ENCODE results near the gene RAB36.

Gene RAB36

GRCh38 chr22:23108249-23109078 lies 36.8 kb upstream of the RAB36 start:
- DNase-seq (ENCODE audit: low read depth), result no peak

GRCh38 chr22:23109079-23109347 lies 36.3 kb upstream of the RAB36 start:
- no peak for DNase-seq (ENCODE audit: low read depth)

- no peak for DNase-seq (ENCODE audit: low read depth)
Observed at GRCh38 chr22:23109441-23109978, 35.8 kb upstream of the RAB36 start.

GRCh38 chr22:23110190-23110921 lies 34.9 kb upstream of the RAB36 start:
- no peak for DNase-seq (ENCODE audit: low read depth)

- DNase-seq (ENCODE audit: low read depth), result no peak
Observed at GRCh38 chr22:23110922-23111527, 34.3 kb upstream of the RAB36 start.

GRCh38 chr22:23112472-23113012 lies 32.7 kb upstream of the RAB36 start:
- no peak for DNase-seq (ENCODE audit: low read depth)

GRCh38 chr22:23113067-23113846 lies 32.0 kb upstream of the RAB36 start:
- no peak for DNase-seq (ENCODE audit: low read depth)

GRCh38 chr22:23113847-23114720 lies 31.2 kb upstream of the RAB36 start:
- no peak for DNase-seq (ENCODE audit: low read depth)

GRCh38 chr22:23114721-23115020 lies 30.6 kb upstream of the RAB36 start:
- DNase-seq (ENCODE audit: low read depth), result no peak

GRCh38 chr22:23115369-23115768 lies 29.9 kb upstream of the RAB36 start:
- DNase-seq (ENCODE audit: low read depth), result no peak

- no peak for DNase-seq (ENCODE audit: low read depth)
Observed at GRCh38 chr22:23115825-23116494, 29.3 kb upstream of the RAB36 start.

- no peak for DNase-seq (ENCODE audit: low read depth)
Observed at GRCh38 chr22:23116506-23117263, 28.6 kb upstream of the RAB36 start.

- DNase-seq (ENCODE audit: low read depth), result no peak
Observed at GRCh38 chr22:23117275-23117674, 28.0 kb upstream of the RAB36 start.

- DNase-seq (ENCODE audit: low read depth), result no peak
Observed at GRCh38 chr22:23117891-23118646, 27.2 kb upstream of the RAB36 start.

- no peak for DNase-seq (ENCODE audit: low read depth)
Observed at GRCh38 chr22:23118647-23119493, 26.4 kb upstream of the RAB36 start.

GRCh38 chr22:23119494-23120414 lies 25.5 kb upstream of the RAB36 start:
- DNase-seq (ENCODE audit: low read depth), result peak; percentile 20

- no peak for DNase-seq (ENCODE audit: low read depth)
Observed at GRCh38 chr22:23120415-23120899, 24.8 kb upstream of the RAB36 start.
